ENCODE data around the gene PSIP1. TPM values are rescaled to one million over a fixed set of nuclear protein-coding genes. Genes with fewer than 3 reads are reported as not detected.

The PSIP1 gene
- total RNA-seq, 1 experiment from 2014 or later, result 362 TPM

DNA sequence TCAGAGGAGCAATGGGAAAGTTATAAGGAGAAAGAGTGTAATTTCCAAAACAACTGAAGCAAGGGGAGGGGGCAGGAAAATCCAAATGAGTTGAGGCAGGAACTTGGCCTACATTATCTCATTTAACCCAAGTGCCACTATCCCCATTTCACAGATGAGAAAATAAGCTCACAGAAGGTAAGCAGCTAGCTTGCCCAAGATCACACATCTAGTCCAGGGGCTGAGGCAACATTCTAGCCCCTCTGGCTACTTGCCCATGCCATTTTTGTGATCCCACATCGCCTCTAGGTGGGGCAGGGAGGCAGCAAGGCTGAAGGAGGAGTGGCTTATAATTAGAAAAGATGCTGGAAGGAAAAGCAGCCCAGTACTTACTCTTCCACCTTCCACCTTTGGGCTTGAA, 2.6 kb upstream of the PSIP1 start:
- WGBS (ENCODE audit: extremely low coverage, insufficient read length, low lambda C conversion rate), result no CpG with 5 or more reads among the region's 1 CpG
- H3K4me1 ChIP-seq (ENCODE audit: insufficient read depth, low read length), result peaks cover 2% of the 10 kb centered on the region; the same call in 1 of the 2 replicates
- DNase-seq, result peak; percentile 80
- no peaks in the 10 kb centered on the region for H3K79me1 ChIP-seq (ENCODE audit: insufficient read depth, low read depth, low read length, poor library complexity, severe bottlenecking)
- H3K23ac ChIP-seq (ENCODE audit: insufficient read length, low read depth, low read length), result no peak overlapping the region
- H2BK20ac ChIP-seq (ENCODE audit: low read depth, low read length, poor library complexity, severe bottlenecking), result no peak overlapping the region
- Mint-ChIP-seq H3K4me1 (peaks cover 34 to 44% of the 10 kb centered on the region in 2 experiments), H3K4me3 (peak overlapping the region; percentile 24 to 29; a peak in 2 of 5 replicates), H3K27ac (peak overlapping the region; percentile 56 to 97 (median 95)), H3K9me3 (peaks cover 0 to 2% of the 10 kb centered on the region in 2 experiments; a peak in 2 of 5 replicates), H3K36me3 (ENCODE audit: insufficient read depth in 1 of 3, low read depth in 3 of 3) (peaks cover 15 to 17% (median 17%) of the 10 kb centered on the region in 3 experiments), H3K27me3 (ENCODE audit: low read depth) (no peaks in the 10 kb centered on the region)
- H3K23me2 ChIP-seq (ENCODE audit: insufficient read length, low read depth, low read length, poor library complexity, severe bottlenecking), result peaks cover 10% of the 10 kb centered on the region
- H3K14ac ChIP-seq (ENCODE audit: insufficient read depth, low read length), result peak overlapping the region; percentile 49; the same call in 1 of the 2 replicates
- no peak overlapping the region for H4K5ac ChIP-seq (ENCODE audit: insufficient read length, low read depth, low read length)
- H3K56ac ChIP-seq (ENCODE audit: insufficient read length, low read depth, low read length), result no peak overlapping the region
- H4K20me1 ChIP-seq (ENCODE audit: control insufficient read depth, insufficient read depth, insufficient read length), result no peaks in the 10 kb centered on the region
- H2BK12ac ChIP-seq (ENCODE audit: insufficient read length, low read depth, low read length), result no peak overlapping the region
- H3K27me3 ChIP-seq (ENCODE audit: insufficient read depth, low read length), result no peaks in the 10 kb centered on the region
- H3K4me2 ChIP-seq (ENCODE audit: insufficient read depth, insufficient read length, low read length), result peak overlapping the region; percentile 49
- no peak overlapping the region for H2AK5ac ChIP-seq (ENCODE audit: insufficient read length, low read length)
- peak overlapping the region; percentile 18 for H3K18ac ChIP-seq (ENCODE audit: insufficient read length, low read depth, low read length)
- no peak overlapping the region for H2BK5ac ChIP-seq (ENCODE audit: insufficient read length, low read length)
- H2AFZ ChIP-seq (ENCODE audit: low read length), result no peak overlapping the region
- no peak overlapping the region for H3K9ac ChIP-seq (ENCODE audit: extremely low read depth, insufficient read length, low read length)
- H2BK120ac ChIP-seq (ENCODE audit: low read depth, low read length, poor library complexity, severe bottlenecking), result no peak overlapping the region
- TF ChIP-seq, protein P1, sequence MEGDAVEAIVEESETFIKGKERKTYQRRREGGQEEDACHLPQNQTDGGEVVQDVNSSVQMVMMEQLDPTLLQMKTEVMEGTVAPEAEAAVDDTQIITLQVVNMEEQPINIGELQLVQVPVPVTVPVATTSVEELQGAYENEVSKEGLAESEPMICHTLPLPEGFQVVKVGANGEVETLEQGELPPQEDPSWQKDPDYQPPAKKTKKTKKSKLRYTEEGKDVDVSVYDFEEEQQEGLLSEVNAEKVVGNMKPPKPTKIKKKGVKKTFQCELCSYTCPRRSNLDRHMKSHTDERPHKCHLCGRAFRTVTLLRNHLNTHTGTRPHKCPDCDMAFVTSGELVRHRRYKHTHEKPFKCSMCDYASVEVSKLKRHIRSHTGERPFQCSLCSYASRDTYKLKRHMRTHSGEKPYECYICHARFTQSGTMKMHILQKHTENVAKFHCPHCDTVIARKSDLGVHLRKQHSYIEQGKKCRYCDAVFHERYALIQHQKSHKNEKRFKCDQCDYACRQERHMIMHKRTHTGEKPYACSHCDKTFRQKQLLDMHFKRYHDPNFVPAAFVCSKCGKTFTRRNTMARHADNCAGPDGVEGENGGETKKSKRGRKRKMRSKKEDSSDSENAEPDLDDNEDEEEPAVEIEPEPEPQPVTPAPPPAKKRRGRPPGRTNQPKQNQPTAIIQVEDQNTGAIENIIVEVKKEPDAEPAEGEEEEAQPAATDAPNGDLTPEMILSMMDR (conservative IDR thresholded peaks at IDR 0.05), result peak; percentile 68
- peaks cover 16% of the 10 kb centered on the region; the same call in 1 of the 2 replicates for H3K79me2 ChIP-seq (ENCODE audit: insufficient read depth, low read length)
- H3K27ac ChIP-seq (ENCODE audit: insufficient read length, low read depth, low read length), result peak overlapping the region; percentile 81
- H3T11ph ChIP-seq (ENCODE audit: low read length), result no peak overlapping the region
- no peak overlapping the region for H4K91ac ChIP-seq (ENCODE audit: insufficient read length, low read depth, low read length)
- no peaks in the 10 kb centered on the region for H3K9me3 ChIP-seq (ENCODE audit: control insufficient read depth, low read depth, low read length)
- H3K4ac ChIP-seq (ENCODE audit: low read depth, low read length), result no peak overlapping the region
- H2BK15ac ChIP-seq (ENCODE audit: low read depth, low read length), result no peak overlapping the region
- no peak overlapping the region for H4K8ac ChIP-seq (replicated peaks; ENCODE audit: insufficient read length, low read depth, low read length)
